ENCODE results near the gene ZBTB12.
"Not testable (repeated sequence)": the region's sequence is repeated elsewhere in the genome, so short reads cannot be mapped to it uniquely, and the experiment has no call there.

GRCh38 chr6:31909298-31909697 lies 7.4 kb upstream of the ZBTB12 start:
- TF ChIP-seq KDM1A (IDR thresholded peaks at IDR 0.05; ENCODE audit: borderline replicate concordance, low read length); CTCF (IDR thresholded peaks at IDR 0.05; ENCODE audit: control extremely low read depth in 1 of 3, insufficient read depth in 1 of 3, low read depth in 1 of 3, low read length in 3 of 3); BRCA1 (IDR thresholded peaks at IDR 0.05; ENCODE audit: low read depth, low read length); CHD1 (IDR thresholded peaks at IDR 0.05; ENCODE audit: low read depth, low read length); EP300 (IDR thresholded peaks at IDR 0.05; ENCODE audit: borderline replicate concordance in 1 of 2, low read depth in 2 of 2, low read length in 2 of 2); RAD21 (IDR thresholded peaks at IDR 0.05 in 1 of 2, conservative IDR thresholded peaks at IDR 0.05 in 1 of 2; ENCODE audit: low read depth in 2 of 2, low read length in 2 of 2); ATF3 (IDR thresholded peaks at IDR 0.05; ENCODE audit: insufficient read depth, low read depth, low read length); BACH1 (IDR thresholded peaks at IDR 0.05; ENCODE audit: low read length); NRF1 (IDR thresholded peaks at IDR 0.05; ENCODE audit: low read depth, low read length); MAX (IDR thresholded peaks at IDR 0.05); YY1 (IDR thresholded peaks at IDR 0.05; ENCODE audit: low read depth, low read length); CREB1 (IDR thresholded peaks at IDR 0.05); USF2 (IDR thresholded peaks at IDR 0.05; ENCODE audit: low read length): not testable (repeated sequence)
